ENCODE measurements around the gene NKX6-2. TPM values are rescaled to one million over a fixed set of nuclear protein-coding genes. Genes with fewer than 3 reads are reported as not detected.

NKX6-2 gene
- total and polyA plus RNA-seq, 2 of the 8 experiments (the other 6 are each of a cell fraction or from before 2014, with no cell fraction given), result 0.06 TPM; not detected in 1

- TF ChIP-seq PHF8 (conservative IDR thresholded peaks at IDR 0.05; ENCODE audit: low read depth, low read length) (no peak), E2F6 (IDR thresholded peaks at IDR 0.05) (no peak), SIN3A (conservative IDR thresholded peaks at IDR 0.05 in 1 of 2, IDR thresholded peaks at IDR 0.05 in 1 of 2; ENCODE audit: low read depth in 1 of 2, low read length in 2 of 2) (no peak), BRCA1 (IDR thresholded peaks at IDR 0.05; ENCODE audit: low read depth, low read length) (no peak)
Measured at GRCh38 chr10:132758865-132759264, 27.1 kb downstream of the NKX6-2 start (continued).

Data from H1 (cell line).